ENCODE measurements around the gene CYSRT1. TPM values are rescaled to one million over a fixed set of nuclear protein-coding genes. Genes with fewer than 3 reads are reported as not detected.

CYSRT1 gene
- total RNA-seq, 2 experiments from 2014 or later, result 1.7 to 2.9 TPM

- Histone ChIP-seq H2AFZ (ENCODE audit: low read length) (no peak overlapping the region), H3K4me1 (ENCODE audit: insufficient read depth, low read length, poor library complexity, severe bottlenecking) (peaks cover 31% of the 10 kb centered on the region), H3K9me3 (ENCODE audit: low read length) (no peaks in the 10 kb centered on the region), H3K79me2 (ENCODE audit: insufficient read depth, low read depth, low read length) (peaks cover 34% of the 10 kb centered on the region), H4K20me1 (ENCODE audit: insufficient read depth, low read length) (peaks cover 7% of the 10 kb centered on the region; the same call in 1 of the 2 replicates), H3K9me2 (ENCODE audit: insufficient read depth, low read length) (no peaks in the 10 kb centered on the region), H3K36me3 (ENCODE audit: insufficient read depth, low read length) (peaks cover 4% of the 10 kb centered on the region; the same call in 1 of the 2 replicates), H3K4me2 (ENCODE audit: low read length) (peak overlapping the region; percentile 38; the same call in 1 of the 2 replicates), H3K4me3 (ENCODE audit: low read depth, low read length, poor library complexity, severe bottlenecking) (peak overlapping the region; percentile 31), H3K27ac (ENCODE audit: low read depth, low read length, poor library complexity, severe bottlenecking) (no peak overlapping the region)
- TF ChIP-seq CTCF (conservative IDR thresholded peaks at IDR 0.05; ENCODE audit: low read length) (no peak), EZH2phosphoT487 (IDR thresholded peaks at IDR 0.05; ENCODE audit: borderline replicate concordance, low read depth, low read length) (no peak)
- no TSS peak for BruUV-seq (replicated peaks)
- ChIA-PET CTCF (ENCODE audit: unreplicated experiment) (no interaction called here), POLR2A (no interaction called here)
- DNase-seq (ENCODE audit: low spot score), result no peak
- intact Hi-C loops (cut with micrococcal nuclease; ENCODE audit: unreplicated experiment), result loop anchor here (1.0 to 2.0 kb wide), 5 partner anchors 23 to 73 kb away; partner anchors contain the start of genes RNF208 and RNF224
Measured at GRCh38 chr9:137199411-137200121, 25.4 kb upstream of the CYSRT1 start.

GRCh38 chr9:137200311-137201204 is 24.4 kb upstream of the CYSRT1 start, which contains the start of gene TPRN:
Gene TPRN, minus strand, starts transcription at chr9:137200741. Its CDS starts 30 bp downstream, at chr9:137200711.
- Histone ChIP-seq H3K9me2 (ENCODE audit: insufficient read depth, low read length) (no peaks in the 10 kb centered on the region), H3K9me3 (ENCODE audit: low read length) (no peaks in the 10 kb centered on the region), H3K4me1 (ENCODE audit: insufficient read depth, low read length, poor library complexity, severe bottlenecking) (peaks cover 33% of the 10 kb centered on the region), H3K79me2 (ENCODE audit: insufficient read depth, low read depth, low read length) (peaks cover 42% of the 10 kb centered on the region), H2AFZ (ENCODE audit: low read length) (no peak within 1 kb of the TSS), H4K20me1 (ENCODE audit: insufficient read depth, low read length) (peaks cover 7% of the 10 kb centered on the region; the same call in 1 of the 2 replicates), H3K4me2 (ENCODE audit: low read length) (peak within 1 kb of the TSS; percentile 97), H3K27ac (ENCODE audit: low read depth, low read length, poor library complexity, severe bottlenecking) (peak within 1 kb of the TSS; percentile 49), H3K4me3 (ENCODE audit: low read depth, low read length, poor library complexity, severe bottlenecking) (peak within 1 kb of the TSS; percentile 76), H3K36me3 (ENCODE audit: insufficient read depth, low read length) (peaks cover 4% of the 10 kb centered on the region; the same call in 1 of the 2 replicates)
- peak; percentile 100 for DNase-seq (ENCODE audit: low spot score)
- POLR2A ChIA-PET, result interaction anchor here (0.6 to 2.5 kb wide), 6 partner anchors 12 to 400 kb away, joined by 3 to 16 read pairs (median 4); partner anchors contain the start of genes ANAPC2, MAN1B1, SSNA1 and TUBB4B
- BruUV-seq (replicated peaks), result no TSS peak
- TF ChIP-seq EZH2phosphoT487 (IDR thresholded peaks at IDR 0.05; ENCODE audit: borderline replicate concordance, low read depth, low read length) (no peak), CTCF (conservative IDR thresholded peaks at IDR 0.05; ENCODE audit: low read length) (no peak)
- CTCF ChIA-PET (ENCODE audit: unreplicated experiment), result interaction anchor here (0.6 kb wide), 1 partner anchor 12 kb away, joined by 3 read pairs; the partner anchor contains the start of gene ANAPC2
- intact Hi-C loops (cut with micrococcal nuclease; ENCODE audit: unreplicated experiment), result loop anchor here (1.0 to 2.0 kb wide), 5 partner anchors 22 to 74 kb away; partner anchors contain the start of genes RNF208 and RNF224

Data from OCI-LY7 (cell line).